ENCODE data around the gene GAS2L1.
"Not testable (repeated sequence)": the region's sequence is repeated elsewhere in the genome, so short reads cannot be mapped to it uniquely, and the experiment has no call there.

Gene GAS2L1

GRCh38 chr22:29342577-29343312, 36.3 kb downstream of the GAS2L1 start:
- H3K4me3 ChIP-seq (ENCODE audit: insufficient read depth, low read length, poor library complexity, severe bottlenecking) = no peak overlapping the region
- no peak overlapping the region for H3K9ac ChIP-seq (ENCODE audit: low read length)
- no peaks in the 10 kb centered on the region for H4K20me1 ChIP-seq (ENCODE audit: low read depth, low read length)
- no peaks in the 10 kb centered on the region for H3F3A ChIP-seq (ENCODE audit: insufficient read depth)
- H3K9me3 ChIP-seq (ENCODE audit: insufficient read depth, low read length) = no peaks in the 10 kb centered on the region
- H3K79me2 ChIP-seq (ENCODE audit: insufficient read depth, low read length) = no peaks in the 10 kb centered on the region
- TF ChIP-seq EZH2phosphoT487 (conservative IDR thresholded peaks at IDR 0.05; ENCODE audit: low read length) (no peak), CTCF (IDR thresholded peaks at IDR 0.05; ENCODE audit: insufficient read depth, low read length, poor library complexity, severe bottlenecking) (no peak)
- peaks cover 4% of the 10 kb centered on the region; the same call in 1 of the 2 replicates for H3K36me3 ChIP-seq (ENCODE audit: low read length)
- H2AFZ ChIP-seq (ENCODE audit: low read depth, low read length, severe bottlenecking) = no peak overlapping the region
- no peak overlapping the region for H3K27ac ChIP-seq (ENCODE audit: low read depth, low read length)
- no peaks in the 10 kb centered on the region for H3K27me3 ChIP-seq (ENCODE audit: low read length)
- no peak overlapping the region for H3K4me2 ChIP-seq (ENCODE audit: low read depth, low read length, poor library complexity, severe bottlenecking)
- no peaks in the 10 kb centered on the region for H3K9me2 ChIP-seq (replicated peaks; ENCODE audit: insufficient read depth, low read length)

GRCh38 chr22:29343313-29343805, 36.9 kb downstream of the GAS2L1 start:
- Histone ChIP-seq H4K20me1 (ENCODE audit: low read depth, low read length) (no peaks in the 10 kb centered on the region), H3K4me2 (ENCODE audit: low read depth, low read length, poor library complexity, severe bottlenecking) (no peak overlapping the region), H3K79me2 (ENCODE audit: insufficient read depth, low read length) (no peaks in the 10 kb centered on the region), H3K27ac (ENCODE audit: low read depth, low read length) (no peak overlapping the region), H3F3A (ENCODE audit: insufficient read depth) (no peaks in the 10 kb centered on the region), H3K9me2 (replicated peaks; ENCODE audit: insufficient read depth, low read length) (no peaks in the 10 kb centered on the region), H3K36me3 (ENCODE audit: low read length) (peaks cover 10% of the 10 kb centered on the region; the same call in 1 of the 2 replicates), H3K4me3 (ENCODE audit: insufficient read depth, low read length, poor library complexity, severe bottlenecking) (no peak overlapping the region), H3K27me3 (ENCODE audit: low read length) (no peaks in the 10 kb centered on the region), H3K9me3 (ENCODE audit: insufficient read depth, low read length) (no peaks in the 10 kb centered on the region), H2AFZ (ENCODE audit: low read depth, low read length, severe bottlenecking) (no peak overlapping the region), H3K9ac (ENCODE audit: low read length) (no peak overlapping the region)
- TF ChIP-seq CTCF (IDR thresholded peaks at IDR 0.05; ENCODE audit: insufficient read depth, low read length, poor library complexity, severe bottlenecking) (no peak), EZH2phosphoT487 (conservative IDR thresholded peaks at IDR 0.05; ENCODE audit: low read length) (no peak)

GRCh38 chr22:29344137-29344536, 37.7 kb downstream of the GAS2L1 start:
- no peaks in the 10 kb centered on the region for H3K9me2 ChIP-seq (replicated peaks; ENCODE audit: insufficient read depth, low read length)
- no peaks in the 10 kb centered on the region for H3K79me2 ChIP-seq (ENCODE audit: insufficient read depth, low read length)
- no peaks in the 10 kb centered on the region for H3K9me3 ChIP-seq (ENCODE audit: insufficient read depth, low read length)
- H3K27ac ChIP-seq (ENCODE audit: low read depth, low read length) = no peak overlapping the region
- H3K4me2 ChIP-seq (ENCODE audit: low read depth, low read length, poor library complexity, severe bottlenecking) = no peak overlapping the region
- no peaks in the 10 kb centered on the region for H3K27me3 ChIP-seq (ENCODE audit: low read length)
- TF ChIP-seq CTCF (IDR thresholded peaks at IDR 0.05; ENCODE audit: insufficient read depth, low read length, poor library complexity, severe bottlenecking) (no peak), EZH2phosphoT487 (conservative IDR thresholded peaks at IDR 0.05; ENCODE audit: low read length) (no peak)
- no peak overlapping the region for H3K9ac ChIP-seq (ENCODE audit: low read length)
- no peak overlapping the region for H2AFZ ChIP-seq (ENCODE audit: low read depth, low read length, severe bottlenecking)
- H3K4me3 ChIP-seq (ENCODE audit: insufficient read depth, low read length, poor library complexity, severe bottlenecking) = no peak overlapping the region
- no peaks in the 10 kb centered on the region for H3F3A ChIP-seq (ENCODE audit: insufficient read depth)
- H3K36me3 ChIP-seq (ENCODE audit: low read length) = peaks cover 15% of the 10 kb centered on the region; the same call in 1 of the 2 replicates
- no peaks in the 10 kb centered on the region for H4K20me1 ChIP-seq (ENCODE audit: low read depth, low read length)

GRCh38 chr22:29344889-29345288, 38.4 kb downstream of the GAS2L1 start:
- H3K36me3 ChIP-seq (ENCODE audit: low read length) = peaks cover 15% of the 10 kb centered on the region; the same call in 1 of the 2 replicates
- H3K9me3 ChIP-seq (ENCODE audit: insufficient read depth, low read length); H2AFZ ChIP-seq (ENCODE audit: low read depth, low read length, severe bottlenecking); H3K4me3 ChIP-seq (ENCODE audit: insufficient read depth, low read length, poor library complexity, severe bottlenecking); H3K79me2 ChIP-seq (ENCODE audit: insufficient read depth, low read length); H3K9ac ChIP-seq (ENCODE audit: low read length); H3K4me2 ChIP-seq (ENCODE audit: low read depth, low read length, poor library complexity, severe bottlenecking); H3K27me3 ChIP-seq (ENCODE audit: low read length); H3K27ac ChIP-seq (ENCODE audit: low read depth, low read length); H4K20me1 ChIP-seq (ENCODE audit: low read depth, low read length); H3F3A ChIP-seq (ENCODE audit: insufficient read depth); H3K9me2 ChIP-seq (replicated peaks; ENCODE audit: insufficient read depth, low read length): not testable (repeated sequence)

Measured in SU-DHL-6 (cell line).